K562 (cell line): ENCODE results near the gene GPAT3. TPM values are rescaled to one million over a fixed set of nuclear protein-coding genes. Genes with fewer than 3 reads are reported as not detected.

ENCODE experiments used
- ATAC-seq: fragments of 200-7000 bp; cut with Tn5 transposase; 3 replicates; pipeline ENCODE4 v1.9.1; 2020; ENCODE audit warnings: moderate library complexity
- BruUV-seq: library from RNA; stranded (reverse); fragments of 400-500 nt; replicated peaks from 2 replicates; lab custom pipeline; 2021; lab: Mats Ljungman, UMichigan
- CTCF ChIA-PET: fragments of 300-600 bp; formaldehyde crosslinking; extraction: SDS; loops from one replicate; lab custom pipeline; 2021; ENCODE audit warnings: low intra/inter-chr PET ratio; lab: Yijun Ruan, JAX
- POLR2A ChIA-PET: fragments of 300-600, 350-650 bp; sonication (Branson Sonifier 250); formaldehyde crosslinking; extraction: SDS; loops from one replicate; lab custom pipeline; 2021; ENCODE audit warnings: antibody characterized with exemption, inconsistent platforms; lab: Yijun Ruan, JAX
- DNase-seq, 4 experiments: peaks; one replicate each; pipeline versions ENCODE4 v3.0.0 to v3.0.0-alpha.2; 2011 to 2018; ENCODE audit warnings: low spot score in 3 of 4, mixed read lengths in 3 of 4; ENCODE audit errors: extremely low read depth in 1 of 4
- FAIRE-seq: peaks from 2 replicates; lab custom pipeline; 2011; peaks lifted over from hg19 to GRCh38; lab: Jason Lieb, UNC
- H2AFZ ChIP-seq: 2 replicates; pipeline ENCODE4 v1.6.0; 2011; ENCODE audit warnings: low read depth, low read length, control low read depth, inconsistent platforms
- H3K27ac ChIP-seq: fragments of 200-600 bp; 3 replicates; pipeline ENCODE4 v1.8.0; 2011; ENCODE audit warnings: low read depth, mild to moderate bottlenecking, control low read depth, inconsistent platforms, low read length, moderate library complexity, mixed read lengths; ENCODE audit errors: extremely low read depth
- H3K27me3 ChIP-seq, 2 experiments: fragments of 300-600 bp in 1 of 2; 2 replicates in 1 of 2; 3 replicates in 1 of 2; pipeline versions ENCODE4 v1.6.0 to v1.8.0; 2011; ENCODE audit warnings: inconsistent platforms in 2 of 2, low read length in 2 of 2, mild to moderate bottlenecking in 1 of 2, mixed read lengths in 1 of 2, moderate library complexity in 1 of 2; ENCODE audit not compliant: control insufficient read depth in 2 of 2, insufficient read depth in 2 of 2
- H3K36me3 ChIP-seq: fragments of 300-600 bp; 3 replicates; pipeline ENCODE4 v1.8.0; 2011; ENCODE audit warnings: mild to moderate bottlenecking, low read length, inconsistent platforms; ENCODE audit not compliant: control insufficient read depth, insufficient read depth
- H3K4me1 ChIP-seq, 2 experiments: fragments of 200-600 bp in 1 of 2; replicated peaks in 1 of 2; 2 replicates in 1 of 2; 3 replicates in 1 of 2; pipeline versions ENCODE4 v1.5.1 to v1.8.0; 2011; ENCODE audit warnings: inconsistent platforms in 2 of 2, low read length in 2 of 2, mild to moderate bottlenecking in 1 of 2, mixed read lengths in 1 of 2, moderate library complexity in 1 of 2; ENCODE audit not compliant: control insufficient read depth in 2 of 2, insufficient read depth in 2 of 2
- H3K4me2 ChIP-seq: 2 replicates; pipeline ENCODE4 v1.6.1; 2011; ENCODE audit warnings: low read length, control low read depth, inconsistent platforms, mixed read lengths; ENCODE audit not compliant: insufficient read depth
- H3K4me3 ChIP-seq: fragments of 200-600 bp; sonication (generic), shearing (Covaris generic); 2 replicates; pipeline ENCODE4 v1.5.1; 2016; ENCODE audit warnings: control low read depth, inconsistent platforms
- H3K79me2 ChIP-seq: fragments of 200-600 bp; 3 replicates; pipeline ENCODE4 v1.8.0; 2011; ENCODE audit warnings: low read length, inconsistent platforms; ENCODE audit not compliant: control insufficient read depth, insufficient read depth
- H3K9ac ChIP-seq, 2 experiments: 2 replicates each; pipeline versions ENCODE4 v1.6.0 to v1.6.1; 2011; ENCODE audit warnings: low read depth in 2 of 2, low read length in 2 of 2, control low read depth in 1 of 2, inconsistent platforms in 1 of 2, mild to moderate bottlenecking in 1 of 2, mixed read lengths in 1 of 2; ENCODE audit not compliant: insufficient read depth in 1 of 2
- H3K9me1 ChIP-seq: one replicate; pipeline ENCODE4 v1.6.0; 2011; ENCODE audit warnings: inconsistent platforms, mild to moderate bottlenecking, low read length, moderate library complexity; ENCODE audit not compliant: control insufficient read depth, insufficient read depth
- H3K9me3 ChIP-seq: replicated peaks from 2 replicates; pipeline ENCODE4 v1.5.1; 2011; ENCODE audit warnings: low read depth, low read length, inconsistent platforms; ENCODE audit not compliant: control insufficient read depth, insufficient read depth
- H4K20me1 ChIP-seq: replicated peaks from 2 replicates; pipeline ENCODE4 v1.6.1; 2011; ENCODE audit warnings: low read length, inconsistent platforms, mixed read lengths; ENCODE audit not compliant: control insufficient read depth, insufficient read depth
- HDAC2 ChIP-seq: fragments of 450-650 bp; IDR thresholded peaks from 2 replicates; pipeline ENCODE4 v1.6.1; 2016; ENCODE audit warnings: mild to moderate bottlenecking
- HDAC3 ChIP-seq: fragments of 450-650 bp; IDR thresholded peaks from 2 replicates; pipeline ENCODE4 v1.6.1; 2018; ENCODE audit warnings: borderline replicate concordance, mild to moderate bottlenecking, moderate library complexity; ENCODE audit not compliant: partially characterized antibody
- HDAC8 ChIP-seq: fragments of 450-650 bp; IDR thresholded peaks from 2 replicates; pipeline ENCODE4 v1.6.1; 2016; ENCODE audit warnings: mild to moderate bottlenecking, missing genetic modification characterization, moderate library complexity, missing compliant biosample characterization
- KAT8 ChIP-seq: fragments of 450-650 bp; IDR thresholded peaks from 2 replicates; pipeline ENCODE4 v1.6.1; 2016; ENCODE audit warnings: low read depth, mild to moderate bottlenecking
- MCM2 ChIP-seq: fragments of 450-650 bp; IDR thresholded peaks from 2 replicates; pipeline ENCODE4 v1.6.1; 2017; ENCODE audit warnings: low read depth, mild to moderate bottlenecking
- PHF8 ChIP-seq: fragments of 200-600 bp; sonication (generic); IDR thresholded peaks from 2 replicates; pipeline ENCODE4 v1.6.1; 2012; ENCODE audit warnings: mixed run types, mild to moderate bottlenecking, inconsistent platforms, low read length, moderate library complexity, borderline replicate concordance
- SIN3B ChIP-seq: fragments of 450-650 bp; IDR thresholded peaks from 2 replicates; pipeline ENCODE4 v1.6.1; 2017; ENCODE audit warnings: low read depth, mild to moderate bottlenecking, moderate library complexity
- WGBS: fragments of 100-300 bp; shearing (Covaris generic); methylation state at CpG from one replicate; pipeline ENCODE4 v1.1.6; 2016; ENCODE audit warnings: low coverage, mixed read lengths; ENCODE audit not compliant: insufficient coverage; ENCODE audit errors: missing lambda C conversion rate; 5-methylcytosine and 5-hydroxymethylcytosine counted together
- in situ Hi-C: fragments of 300-500 bp; cut with MboI; formaldehyde crosslinking; loops from 4 replicates; pipeline ENCODE4 v1.15.0; 2018; ENCODE audit warnings: inconsistent platforms, mixed read lengths
- intact Hi-C: fragments of 100-400 bp; cut with micrococcal nuclease; formaldehyde crosslinking; loops from 2 replicates; pipeline ENCODE4 v1.14.2; 2022
- polyA plus RNA-seq, 8 experiments: library from polyadenylated mRNA; depleted of rRNA in 4 of 8; stranded (reverse) in 5 of 8; unstranded in 3 of 8; fragments of >200 nt; fragmentation: Nextera tagmentation in 2 of 8; fragmentation: Illumina TruSeq in 1 of 8; extraction: Ambion mirVana in 2 of 8; extraction: Trizol in 1 of 8; gene quantifications; 2 replicates each; pipeline versions ENCODE4 v1.2.1 to v1.2.3, GENCODE V29; 2011 to 2014; ENCODE audit warnings: inconsistent platforms in 1 of 8, missing spikeins in 1 of 8
- total RNA-seq, 7 experiments: library from RNA; depleted of rRNA in 6 of 7; stranded (reverse); fragments of >200 nt in 6 of 7; fragmentation: Illumina TruSeq in 2 of 7; extraction: Trizol in 2 of 7; gene quantifications; 2 replicates each; pipeline versions ENCODE4 v1.2.1 to v1.2.3, GENCODE V29; 2011 to 2021; ENCODE audit warnings: low replicate concordance in 1 of 7
- TF ChIP-seq, protein P1 (sequence below): sonication (generic); formaldehyde crosslinking; IDR thresholded peaks from 2 replicates; pipeline ENCODE4 v1.8.1; 2023; ENCODE audit warnings: mild to moderate bottlenecking, missing genetic modification reagents
- TF ChIP-seq, protein P2 (sequence below): sonication (generic); formaldehyde crosslinking; IDR thresholded peaks from 2 replicates; pipeline ENCODE4 v1.8.0; 2022; ENCODE audit warnings: missing genetic modification reagents, mild to moderate bottlenecking, borderline replicate concordance
- TF ChIP-seq, protein P3 (sequence below): fragments of 450-650 bp; formaldehyde crosslinking; IDR thresholded peaks from 2 replicates; pipeline ENCODE4 v1.4.0; 2020; ENCODE audit warnings: mild to moderate bottlenecking, moderate library complexity

GPAT3 gene
- total and polyA plus RNA-seq, 9 of the 15 experiments (the other 6 are each of a cell fraction or from before 2014, with no cell fraction given) = 4.1 to 16.1 (median 13.1) TPM

DNA sequence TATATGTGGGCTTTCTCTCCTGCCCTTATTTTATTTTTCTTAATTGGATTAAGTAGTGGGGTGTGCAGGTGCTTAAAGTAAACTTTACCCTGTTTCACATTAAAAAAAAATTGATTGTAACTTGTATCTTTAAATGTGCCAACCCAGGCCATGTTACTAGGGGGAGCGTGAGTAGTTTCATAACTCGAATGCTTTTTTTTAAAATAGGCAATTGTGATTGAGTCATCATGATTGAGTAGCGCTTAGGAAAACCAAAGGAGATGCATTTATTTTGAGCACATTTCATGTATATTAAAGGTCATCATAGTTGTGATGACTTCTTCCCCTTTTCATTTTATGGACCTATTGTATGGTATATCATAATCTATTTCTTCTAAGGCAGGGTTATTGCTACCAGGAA, 32.2 kb downstream of the GPAT3 start:
- DNase-seq (no peak), FAIRE-seq (no peak), ATAC-seq (no peak)
- no peaks in the 10 kb centered on the region for H3K9me1 ChIP-seq
- 79% methylated on average over 3 of the region's 3 CpGs for WGBS
- H3K79me2 ChIP-seq = no peaks in the 10 kb centered on the region
- no peaks in the 10 kb centered on the region for H3K4me1 ChIP-seq
- H3K4me2 ChIP-seq = no peak overlapping the region
- TF ChIP-seq HDAC2 = no peak
- no peak for TF ChIP-seq SIN3B
- no peak for TF ChIP-seq KAT8
- H3K27ac ChIP-seq = no peak overlapping the region
- ChIA-PET CTCF (no interaction called here), POLR2A (interaction anchor here (0.7 kb wide), 1 partner anchor 8 kb away, joined by 3 read pairs; no protein-coding TSS in a partner anchor)
- no peaks in the 10 kb centered on the region for H3K9me3 ChIP-seq
- in situ Hi-C loops (no loop called here), intact Hi-C loops (no loop called here)
- no TSS peak for BruUV-seq
- no peaks in the 10 kb centered on the region for H4K20me1 ChIP-seq
- H3K27me3 ChIP-seq = no peaks in the 10 kb centered on the region
- H3K4me3 ChIP-seq = no peak overlapping the region
- H2AFZ ChIP-seq = no peak overlapping the region
- no peaks in the 10 kb centered on the region for H3K36me3 ChIP-seq
- no peak overlapping the region for H3K9ac ChIP-seq

DNA sequence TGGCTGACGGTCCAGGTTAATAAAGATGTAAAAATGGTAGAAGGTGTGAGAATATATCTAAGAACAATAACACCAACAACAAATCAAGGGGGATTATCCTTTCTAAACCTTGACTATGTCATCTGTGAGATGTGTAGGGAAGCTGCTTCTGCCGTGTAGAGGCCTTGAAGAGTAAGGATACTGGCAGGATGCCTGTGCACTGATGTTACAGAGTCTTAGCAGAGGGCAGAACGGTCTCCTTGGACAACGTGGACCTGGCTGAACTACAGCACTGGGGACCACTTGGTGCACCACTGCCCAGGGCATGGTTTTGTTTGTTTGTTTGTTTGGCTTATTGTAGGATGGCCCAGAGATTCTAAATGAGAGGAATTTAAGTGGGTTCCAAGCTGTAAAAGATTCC, 33.5 kb downstream of the GPAT3 start:
- no peaks in the 10 kb centered on the region for H3K27me3 ChIP-seq
- no peak overlapping the region for H3K4me3 ChIP-seq
- H2AFZ ChIP-seq = 0 out of 2 replicates have a peak overlapping the region, but pooled peaks have one; percentile 12
- in situ Hi-C loops (no loop called here), intact Hi-C loops (no loop called here)
- no peaks in the 10 kb centered on the region for H4K20me1 ChIP-seq
- no peaks in the 10 kb centered on the region for H3K79me2 ChIP-seq
- H3K9me1 ChIP-seq = no peaks in the 10 kb centered on the region
- peak; percentile 50 for ATAC-seq
- H3K36me3 ChIP-seq = no peaks in the 10 kb centered on the region
- H3K4me1 ChIP-seq = no peaks in the 10 kb centered on the region
- H3K9me3 ChIP-seq = no peaks in the 10 kb centered on the region
- DNase-seq = no peak
- H3K9ac ChIP-seq = no peak overlapping the region
- ChIA-PET CTCF (no interaction called here), POLR2A (no interaction called here)
- H3K4me2 ChIP-seq = no peak overlapping the region
- no peak overlapping the region for H3K27ac ChIP-seq
- WGBS = 29% methylated on average over 4 of the region's 4 CpGs
- no peak for FAIRE-seq
- BruUV-seq = no TSS peak
- TF ChIP-seq, protein P1, sequence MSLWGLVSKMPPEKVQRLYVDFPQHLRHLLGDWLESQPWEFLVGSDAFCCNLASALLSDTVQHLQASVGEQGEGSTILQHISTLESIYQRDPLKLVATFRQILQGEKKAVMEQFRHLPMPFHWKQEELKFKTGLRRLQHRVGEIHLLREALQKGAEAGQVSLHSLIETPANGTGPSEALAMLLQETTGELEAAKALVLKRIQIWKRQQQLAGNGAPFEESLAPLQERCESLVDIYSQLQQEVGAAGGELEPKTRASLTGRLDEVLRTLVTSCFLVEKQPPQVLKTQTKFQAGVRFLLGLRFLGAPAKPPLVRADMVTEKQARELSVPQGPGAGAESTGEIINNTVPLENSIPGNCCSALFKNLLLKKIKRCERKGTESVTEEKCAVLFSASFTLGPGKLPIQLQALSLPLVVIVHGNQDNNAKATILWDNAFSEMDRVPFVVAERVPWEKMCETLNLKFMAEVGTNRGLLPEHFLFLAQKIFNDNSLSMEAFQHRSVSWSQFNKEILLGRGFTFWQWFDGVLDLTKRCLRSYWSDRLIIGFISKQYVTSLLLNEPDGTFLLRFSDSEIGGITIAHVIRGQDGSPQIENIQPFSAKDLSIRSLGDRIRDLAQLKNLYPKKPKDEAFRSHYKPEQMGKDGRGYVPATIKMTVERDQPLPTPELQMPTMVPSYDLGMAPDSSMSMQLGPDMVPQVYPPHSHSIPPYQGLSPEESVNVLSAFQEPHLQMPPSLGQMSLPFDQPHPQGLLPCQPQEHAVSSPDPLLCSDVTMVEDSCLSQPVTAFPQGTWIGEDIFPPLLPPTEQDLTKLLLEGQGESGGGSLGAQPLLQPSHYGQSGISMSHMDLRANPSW (CRISPR knock-in tag) = no peak
- TF ChIP-seq MCM2 (no peak), HDAC3 (no peak), HDAC8 (tag) (no peak), PHF8 (no peak)
- TF ChIP-seq, protein P2, sequence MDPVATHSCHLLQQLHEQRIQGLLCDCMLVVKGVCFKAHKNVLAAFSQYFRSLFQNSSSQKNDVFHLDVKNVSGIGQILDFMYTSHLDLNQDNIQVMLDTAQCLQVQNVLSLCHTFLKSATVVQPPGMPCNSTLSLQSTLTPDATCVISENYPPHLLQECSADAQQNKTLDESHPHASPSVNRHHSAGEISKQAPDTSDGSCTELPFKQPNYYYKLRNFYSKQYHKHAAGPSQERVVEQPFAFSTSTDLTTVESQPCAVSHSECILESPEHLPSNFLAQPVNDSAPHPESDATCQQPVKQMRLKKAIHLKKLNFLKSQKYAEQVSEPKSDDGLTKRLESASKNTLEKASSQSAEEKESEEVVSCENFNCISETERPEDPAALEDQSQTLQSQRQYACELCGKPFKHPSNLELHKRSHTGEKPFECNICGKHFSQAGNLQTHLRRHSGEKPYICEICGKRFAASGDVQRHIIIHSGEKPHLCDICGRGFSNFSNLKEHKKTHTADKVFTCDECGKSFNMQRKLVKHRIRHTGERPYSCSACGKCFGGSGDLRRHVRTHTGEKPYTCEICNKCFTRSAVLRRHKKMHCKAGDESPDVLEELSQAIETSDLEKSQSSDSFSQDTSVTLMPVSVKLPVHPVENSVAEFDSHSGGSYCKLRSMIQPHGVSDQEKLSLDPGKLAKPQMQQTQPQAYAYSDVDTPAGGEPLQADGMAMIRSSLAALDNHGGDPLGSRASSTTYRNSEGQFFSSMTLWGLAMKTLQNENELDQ = no peak
- TF ChIP-seq, protein P3, sequence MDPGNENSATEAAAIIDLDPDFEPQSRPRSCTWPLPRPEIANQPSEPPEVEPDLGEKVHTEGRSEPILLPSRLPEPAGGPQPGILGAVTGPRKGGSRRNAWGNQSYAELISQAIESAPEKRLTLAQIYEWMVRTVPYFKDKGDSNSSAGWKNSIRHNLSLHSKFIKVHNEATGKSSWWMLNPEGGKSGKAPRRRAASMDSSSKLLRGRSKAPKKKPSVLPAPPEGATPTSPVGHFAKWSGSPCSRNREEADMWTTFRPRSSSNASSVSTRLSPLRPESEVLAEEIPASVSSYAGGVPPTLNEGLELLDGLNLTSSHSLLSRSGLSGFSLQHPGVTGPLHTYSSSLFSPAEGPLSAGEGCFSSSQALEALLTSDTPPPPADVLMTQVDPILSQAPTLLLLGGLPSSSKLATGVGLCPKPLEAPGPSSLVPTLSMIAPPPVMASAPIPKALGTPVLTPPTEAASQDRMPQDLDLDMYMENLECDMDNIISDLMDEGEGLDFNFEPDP (CRISPR knock-in tag) = no peak
